Smooth muscle cell (in vitro differentiated cells): ENCODE results near the gene ATP6V0A4. TPM values are rescaled to one million over a fixed set of nuclear protein-coding genes. Genes with fewer than 3 reads are reported as not detected.

Source experiments
- DNase-seq: peaks from one replicate; lab custom pipeline; 2025; ENCODE audit not compliant: unreplicated experiment; lab: John Stamatoyannopoulos, UW
- H2AFZ ChIP-seq: fragments of 200-600 bp; sonication (generic); 2 replicates; pipeline ENCODE4 v1.6.0; 2016; ENCODE audit warnings: antibody characterized with exemption, low read depth, mild to moderate bottlenecking
- H3F3A ChIP-seq: fragments of 200-600 bp; sonication (generic); 2 replicates; pipeline ENCODE4 v1.6.0; 2017; ENCODE audit warnings: antibody characterized with exemption, low read depth
- H3K27ac ChIP-seq: fragments of 200-600 bp; sonication (generic); 2 replicates; pipeline ENCODE4 v1.5.1; 2016; ENCODE audit warnings: low read depth, mild to moderate bottlenecking
- H3K27me3 ChIP-seq: fragments of 200-600 bp; sonication (generic); 2 replicates; pipeline ENCODE4 v1.6.1; 2016; ENCODE audit warnings: low read depth, mild to moderate bottlenecking
- H3K36me3 ChIP-seq: fragments of 200-600 bp; sonication (generic); 2 replicates; pipeline ENCODE4 v1.5.1; 2016; ENCODE audit warnings: low read depth
- H3K4me1 ChIP-seq: fragments of 200-600 bp; sonication (generic); 2 replicates; pipeline ENCODE4 v1.5.1; 2016; ENCODE audit warnings: low read depth
- H3K4me2 ChIP-seq: fragments of 200-600 bp; sonication (generic); 2 replicates; pipeline ENCODE4 v1.6.0; 2016; ENCODE audit warnings: mild to moderate bottlenecking
- H3K4me3 ChIP-seq: fragments of 200-600 bp; sonication (generic); 2 replicates; pipeline ENCODE4 v1.5.1; 2016; ENCODE audit warnings: mild to moderate bottlenecking
- H3K79me2 ChIP-seq: fragments of 200-600 bp; sonication (generic); 2 replicates; pipeline ENCODE4 v1.6.0; 2016; ENCODE audit warnings: low read depth, mild to moderate bottlenecking
- H3K9ac ChIP-seq: fragments of 200-600 bp; sonication (generic); 2 replicates; pipeline ENCODE4 v1.6.0; 2016; ENCODE audit warnings: low read depth
- H3K9me3 ChIP-seq: fragments of 200-600 bp; sonication (generic); replicated peaks from 2 replicates; pipeline ENCODE4 v1.5.1; 2016; ENCODE audit warnings: low read depth
- H4K20me1 ChIP-seq: fragments of 200-600 bp; sonication (generic); 2 replicates; pipeline ENCODE4 v1.6.0; 2016; ENCODE audit warnings: low read depth
- CTCF ChIP-seq: fragments of 200-600 bp; sonication (generic); IDR thresholded peaks from 2 replicates; pipeline ENCODE4 v1.5.1; 2017; ENCODE audit warnings: borderline replicate concordance, mild to moderate bottlenecking, antibody characterized with exemption; ENCODE audit not compliant: insufficient read depth, poor library complexity, severe bottlenecking
- WGBS: methylation state at CpG from one replicate; pipeline ENCODE4 v1.1.7; 2016; ENCODE audit warnings: low lambda C conversion rate; 5-methylcytosine and 5-hydroxymethylcytosine counted together
- polyA plus RNA-seq: library from polyadenylated mRNA; unstranded; fragments of >200 nt; fragmentation: Nextera tagmentation; extraction: Ambion mirVana; gene quantifications from 2 replicates; pipeline ENCODE4 v1.2.1, GENCODE V29; 2016
- total RNA-seq: library from RNA; depleted of rRNA; stranded (reverse); fragments of >200 nt; gene quantifications from 2 replicates; pipeline ENCODE4 v1.2.3, GENCODE V29; 2014

ATP6V0A4 gene
- total and polyA plus RNA-seq, 2 experiments from 2014 or later, result 0.40 TPM; not detected in 1

- Histone ChIP-seq H3K36me3 (no peaks in the 10 kb centered on the region), H2AFZ (no peak overlapping the region), H3K79me2 (no peaks in the 10 kb centered on the region), H3K9ac (no peak overlapping the region), H3K27ac (no peak overlapping the region), H3K9me3 (no peaks in the 10 kb centered on the region), H3K27me3 (no peaks in the 10 kb centered on the region), H3K4me1 (no peaks in the 10 kb centered on the region), H3K4me2 (no peak overlapping the region), H4K20me1 (no peaks in the 10 kb centered on the region), H3K4me3 (no peak overlapping the region), H3F3A (no peaks in the 10 kb centered on the region)
- no peak for TF ChIP-seq CTCF
- DNase-seq, result no peak
- WGBS, result 71% methylated on average over 9 of the region's 9 CpGs
These were observed 68.6 kb downstream of the ATP6V0A4 start for GRCh38 chr7:138729444-138729843.

- no peaks in the 10 kb centered on the region for H3K9me3 ChIP-seq
- no peak overlapping the region for H3K9ac ChIP-seq
- no peak for TF ChIP-seq CTCF
- H4K20me1 ChIP-seq, result no peaks in the 10 kb centered on the region
- H3K27ac ChIP-seq, result peak overlapping the region; percentile 16
- no peak overlapping the region for H3K4me3 ChIP-seq
- no peak overlapping the region for H2AFZ ChIP-seq
- no peaks in the 10 kb centered on the region for H3K27me3 ChIP-seq
- no peaks in the 10 kb centered on the region for H3K36me3 ChIP-seq
- H3K79me2 ChIP-seq, result no peaks in the 10 kb centered on the region
- H3K4me1 ChIP-seq, result no peaks in the 10 kb centered on the region
- no peak overlapping the region for H3K4me2 ChIP-seq
- no peak for DNase-seq
- no peaks in the 10 kb centered on the region for H3F3A ChIP-seq
- 70% methylated on average over 10 of the region's 10 CpGs for WGBS
These were observed 70.5 kb downstream of the ATP6V0A4 start for GRCh38 chr7:138727336-138728099.

GRCh38 chr7:138726288-138726687, 71.7 kb downstream of the ATP6V0A4 start:
- Histone ChIP-seq H3K4me1 (no peaks in the 10 kb centered on the region), H3K9me3 (no peaks in the 10 kb centered on the region), H3K27me3 (no peaks in the 10 kb centered on the region), H3K9ac (no peak overlapping the region), H3F3A (no peaks in the 10 kb centered on the region), H3K36me3 (no peaks in the 10 kb centered on the region), H3K27ac (no peak overlapping the region), H3K4me3 (no peak overlapping the region), H2AFZ (no peak overlapping the region), H3K4me2 (no peak overlapping the region), H4K20me1 (no peaks in the 10 kb centered on the region), H3K79me2 (no peaks in the 10 kb centered on the region)
- no peak for DNase-seq
- 84% methylated on average over 9 of the region's 9 CpGs for WGBS
- TF ChIP-seq CTCF, result peak; percentile 6

GRCh38 chr7:138720286-138720685, 77.7 kb downstream of the ATP6V0A4 start:
- WGBS, result 80% methylated on average over 4 of the region's 4 CpGs
- H3K27me3 ChIP-seq, result no peaks in the 10 kb centered on the region
- H2AFZ ChIP-seq, result no peak overlapping the region
- no peaks in the 10 kb centered on the region for H3K9me3 ChIP-seq
- H3K27ac ChIP-seq, result peak overlapping the region; percentile 8
- H3K9ac ChIP-seq, result no peak overlapping the region
- TF ChIP-seq CTCF, result no peak
- no peaks in the 10 kb centered on the region for H4K20me1 ChIP-seq
- no peaks in the 10 kb centered on the region for H3K79me2 ChIP-seq
- no peaks in the 10 kb centered on the region for H3F3A ChIP-seq
- no peak for DNase-seq
- no peaks in the 10 kb centered on the region for H3K4me1 ChIP-seq
- no peak overlapping the region for H3K4me3 ChIP-seq
- H3K4me2 ChIP-seq, result no peak overlapping the region
- H3K36me3 ChIP-seq, result no peaks in the 10 kb centered on the region
